ENCODE data around the gene PTPN18.
"Not testable (repeated sequence)": the region's sequence is repeated elsewhere in the genome, so short reads cannot be mapped to it uniquely, and the experiment has no call there.

DNA sequence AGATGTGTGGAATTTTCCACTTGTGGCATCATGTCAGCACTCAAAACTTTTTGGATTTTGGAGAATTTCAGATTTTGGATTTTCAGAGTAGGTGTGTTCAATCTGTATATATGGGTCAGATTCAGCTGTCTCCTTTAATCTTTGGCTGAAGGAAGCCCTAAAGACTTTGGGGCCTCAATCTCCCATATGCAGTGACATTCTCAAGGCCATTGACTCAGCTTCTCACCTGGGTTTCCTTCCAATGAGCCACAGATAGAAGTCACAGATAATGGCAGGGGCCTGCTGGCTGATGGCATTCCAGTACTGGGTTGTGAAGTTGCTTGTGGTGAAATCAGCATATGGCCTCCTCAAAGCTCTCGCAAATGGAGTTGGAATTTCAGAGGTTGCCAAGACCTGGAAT, 63.0 kb downstream of the PTPN18 start:
- not testable (repeated sequence) for TF ChIP-seq CTBP1 (IDR thresholded peaks at IDR 0.05; ENCODE audit: borderline replicate concordance); ZNF384 (IDR thresholded peaks at IDR 0.05); SP1 (IDR thresholded peaks at IDR 0.05); BHLHE40 (IDR thresholded peaks at IDR 0.05; ENCODE audit: borderline replicate concordance)
- TF ChIP-seq, protein P1, sequence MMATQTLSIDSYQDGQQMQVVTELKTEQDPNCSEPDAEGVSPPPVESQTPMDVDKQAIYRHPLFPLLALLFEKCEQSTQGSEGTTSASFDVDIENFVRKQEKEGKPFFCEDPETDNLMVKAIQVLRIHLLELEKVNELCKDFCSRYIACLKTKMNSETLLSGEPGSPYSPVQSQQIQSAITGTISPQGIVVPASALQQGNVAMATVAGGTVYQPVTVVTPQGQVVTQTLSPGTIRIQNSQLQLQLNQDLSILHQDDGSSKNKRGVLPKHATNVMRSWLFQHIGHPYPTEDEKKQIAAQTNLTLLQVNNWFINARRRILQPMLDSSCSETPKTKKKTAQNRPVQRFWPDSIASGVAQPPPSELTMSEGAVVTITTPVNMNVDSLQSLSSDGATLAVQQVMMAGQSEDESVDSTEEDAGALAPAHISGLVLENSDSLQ (IDR thresholded peaks at IDR 0.05) = not testable (repeated sequence)

All from HEK293T (cell line).